ENCODE results near the gene ATXN2.

The ATXN2 gene

DNA sequence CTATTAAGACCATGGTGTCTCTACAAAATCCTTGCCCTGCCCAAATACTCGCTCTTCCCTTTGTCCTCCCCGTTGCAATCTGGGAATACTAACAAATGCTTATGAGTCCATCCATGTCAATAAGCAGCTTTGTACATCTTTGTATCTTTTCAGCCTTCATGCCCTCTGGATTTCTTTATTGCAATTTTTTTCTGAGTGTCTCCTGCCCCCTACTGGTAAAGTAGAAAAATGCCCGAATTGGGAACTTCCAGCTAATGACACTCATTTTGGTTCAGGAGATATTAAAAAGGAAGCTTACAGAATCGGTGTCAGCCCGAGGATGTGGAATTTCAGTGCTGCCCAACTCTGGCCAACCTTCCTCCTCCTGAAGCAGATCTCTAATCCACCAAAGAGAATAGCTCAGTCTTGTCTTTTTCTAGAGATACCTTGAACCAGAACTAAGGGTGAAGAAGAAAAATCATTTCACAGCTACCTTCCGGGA is 147.4 kb downstream of the ATXN2 start:
- no peak for DNase-seq (ENCODE audit: low read depth)

DNA sequence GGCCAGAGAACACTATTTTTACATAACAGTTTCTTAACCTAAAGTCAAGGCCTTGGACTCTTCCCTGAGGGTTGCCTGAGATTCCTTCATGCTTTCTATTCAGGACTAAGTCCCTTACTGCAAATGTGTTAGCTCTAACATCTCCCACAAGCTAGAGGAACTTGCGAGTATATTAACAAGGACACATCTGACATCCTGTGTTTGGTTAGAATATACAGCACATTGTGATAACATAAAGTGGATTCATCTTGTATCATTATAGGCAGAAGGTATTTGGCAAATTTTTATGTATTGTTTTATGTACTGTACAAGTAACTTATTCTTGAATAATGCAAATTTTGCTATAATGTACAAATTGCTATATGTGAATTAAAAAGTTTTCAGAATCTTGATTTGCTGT is 147.9 kb downstream of the ATXN2 start:
- DNase-seq (ENCODE audit: low read depth): no peak

DNA sequence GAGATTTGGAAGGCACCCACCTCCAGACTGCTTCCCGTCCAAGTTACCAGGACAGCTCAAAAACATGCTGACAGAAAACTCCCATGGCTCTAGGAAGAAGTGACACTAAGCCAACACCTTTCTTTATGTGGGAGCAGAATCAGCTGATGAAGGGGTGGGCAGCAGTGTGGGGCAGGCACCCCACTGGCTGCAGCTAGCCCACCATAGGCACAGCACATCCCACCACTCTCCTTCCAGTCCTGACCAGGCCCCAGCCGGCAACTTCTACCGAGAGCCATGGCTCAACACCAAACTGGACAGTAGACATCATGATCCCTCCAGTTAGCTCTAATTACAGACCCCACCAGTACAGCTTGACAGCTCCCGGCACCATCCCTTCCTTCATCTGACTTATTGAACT is 148.4 kb downstream of the ATXN2 start:
- DNase-seq (ENCODE audit: low read depth): no peak

DNA sequence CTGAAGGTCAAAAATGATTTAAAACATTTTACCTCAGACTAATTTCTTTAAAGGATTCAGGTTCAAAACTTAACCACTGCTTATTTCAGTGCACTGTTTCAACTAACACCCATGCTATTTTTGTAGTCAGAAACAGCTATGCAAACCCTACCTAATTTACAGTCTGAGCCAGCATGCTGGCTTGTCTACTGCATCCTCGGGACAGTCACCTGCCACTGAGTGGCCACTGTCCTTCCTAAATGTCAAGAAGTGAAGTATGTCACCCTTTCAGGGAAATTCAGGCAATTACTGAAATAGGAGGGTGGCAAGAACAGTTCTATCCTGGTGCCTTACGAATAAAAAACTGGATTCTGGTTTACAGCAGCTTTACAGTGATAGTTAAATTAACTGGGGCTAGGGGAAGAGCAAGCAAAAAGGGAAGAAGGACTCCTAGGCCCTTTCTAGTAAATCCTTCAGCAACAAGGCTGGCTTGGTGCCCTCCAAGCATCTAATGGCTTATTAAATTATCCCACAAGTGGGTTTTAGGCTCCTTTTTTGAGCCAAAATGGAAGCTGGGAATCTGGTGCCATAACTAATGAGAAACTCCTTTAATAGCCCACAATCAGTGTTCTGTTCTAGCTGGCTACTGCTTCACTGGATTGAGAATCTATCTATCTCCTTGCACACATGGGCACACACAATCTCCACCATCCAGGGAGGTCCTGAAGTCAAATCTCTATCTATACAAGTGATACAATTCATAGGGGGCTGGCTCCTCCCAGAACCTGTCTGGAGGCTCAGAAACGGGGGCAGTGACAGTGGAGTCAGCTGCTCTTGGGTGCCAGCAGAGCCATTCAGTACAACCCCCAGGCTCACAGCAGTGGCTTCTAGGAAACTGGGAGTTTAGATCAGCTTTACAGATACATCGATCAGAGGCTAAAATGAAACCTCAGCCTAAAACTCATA is 150.0 kb downstream of the ATXN2 start:
- DNase-seq (ENCODE audit: low read depth): no peak

DNA sequence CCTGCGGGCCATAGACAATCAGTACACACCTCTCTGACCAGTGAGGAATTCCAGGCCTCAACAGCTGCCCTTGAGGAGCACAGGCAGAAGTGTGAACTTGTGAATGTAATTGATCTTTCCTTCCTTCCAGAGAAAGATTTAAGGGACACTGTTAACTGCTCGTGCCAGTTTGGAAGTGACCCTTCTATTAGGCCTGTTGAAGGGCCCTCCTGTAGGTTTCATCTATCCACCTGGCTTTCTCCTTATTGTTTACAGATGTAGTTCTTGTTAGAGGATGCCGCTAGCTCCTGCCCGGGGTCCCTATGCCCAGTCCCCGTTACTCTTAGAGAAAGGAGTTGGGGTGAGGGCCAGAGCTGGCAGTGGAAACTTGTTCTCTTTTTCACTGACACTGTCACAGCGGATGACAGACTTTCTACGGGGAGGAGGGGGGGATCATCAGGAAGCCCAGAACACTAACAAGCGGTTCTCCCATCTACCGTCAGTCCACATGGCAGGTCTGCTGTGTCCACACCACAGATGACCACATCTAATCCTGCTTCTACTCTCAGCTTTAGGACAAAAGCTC is 150.8 kb downstream of the ATXN2 start:
- no peak for DNase-seq (ENCODE audit: low read depth)

DNA sequence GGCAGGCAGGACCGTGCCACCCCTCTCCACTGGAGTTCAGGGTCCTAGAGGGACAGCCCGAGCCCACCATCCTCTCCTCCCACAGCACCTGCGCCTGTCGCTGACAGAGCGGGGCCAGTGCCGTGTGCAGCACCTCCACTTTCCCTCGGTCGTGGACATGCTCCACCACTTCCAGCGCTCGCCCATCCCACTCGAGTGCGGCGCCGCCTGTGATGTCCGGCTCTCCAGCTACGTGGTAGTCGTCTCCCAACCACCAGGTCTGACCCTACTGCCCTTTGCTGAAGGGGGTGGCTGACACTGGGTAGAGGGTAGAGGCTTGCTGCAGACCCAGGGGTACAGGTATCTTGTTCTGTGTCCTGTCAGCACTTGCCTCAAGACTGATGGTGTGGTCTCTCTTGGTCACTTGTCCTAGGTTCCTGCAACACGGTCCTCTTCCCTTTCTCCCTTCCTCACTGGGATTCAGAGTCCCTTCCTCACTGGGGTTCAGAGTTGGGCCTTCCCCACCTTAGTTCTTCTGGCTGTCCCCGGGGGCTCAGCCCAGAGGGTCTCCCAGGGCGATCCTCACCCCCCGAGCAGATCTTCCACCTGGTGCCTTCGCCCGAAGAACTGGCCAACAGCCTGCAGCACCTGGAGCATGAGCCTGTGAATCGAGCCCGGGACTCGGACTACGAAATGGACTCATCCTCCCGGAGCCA is 151.4 kb downstream of the ATXN2 start:
- no peak for DNase-seq (ENCODE audit: low read depth)

DNA sequence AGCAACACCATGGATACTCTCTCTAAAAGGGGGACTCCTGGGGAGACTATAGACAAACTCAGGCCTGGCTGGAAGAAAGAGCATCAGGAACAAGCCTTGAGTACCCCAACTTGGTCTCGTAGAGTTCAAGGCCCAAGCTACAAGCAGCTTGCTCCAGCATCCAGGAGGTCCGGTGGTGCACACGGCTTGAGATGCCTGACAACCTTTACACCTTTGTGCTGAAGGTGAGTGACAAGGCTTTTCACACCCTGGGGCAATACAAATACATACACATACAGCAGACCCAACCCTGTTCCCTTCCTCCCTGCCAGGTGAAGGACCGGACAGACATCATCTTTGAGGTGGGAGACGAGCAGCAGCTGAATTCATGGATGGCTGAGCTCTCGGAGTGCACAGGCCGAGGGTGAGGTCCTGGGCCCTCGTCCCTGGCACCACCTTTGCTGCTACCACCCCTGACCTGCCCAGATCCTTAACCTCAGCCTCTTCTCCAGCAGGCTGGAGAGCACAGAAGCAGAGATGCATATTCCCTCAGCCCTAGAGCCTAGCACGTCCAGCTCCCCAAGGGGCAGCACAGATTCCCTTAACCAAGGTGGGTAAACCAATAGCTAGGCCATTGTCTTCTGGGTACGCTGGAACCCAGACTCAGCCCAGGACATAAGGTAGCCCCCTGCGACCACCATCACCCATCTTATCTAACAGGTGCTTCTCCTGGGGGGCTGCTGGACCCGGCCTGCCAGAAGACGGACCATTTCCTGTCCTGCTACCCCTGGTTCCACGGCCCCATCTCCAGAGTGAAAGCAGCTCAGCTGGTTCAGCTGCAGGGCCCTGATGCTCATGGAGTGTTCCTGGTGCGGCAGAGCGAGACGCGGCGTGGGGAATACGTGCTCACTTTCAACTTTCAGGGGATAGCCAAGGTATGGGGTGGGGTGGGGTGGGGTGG is 152.2 kb downstream of the ATXN2 start:
- DNase-seq (ENCODE audit: low read depth): no peak

DNA sequence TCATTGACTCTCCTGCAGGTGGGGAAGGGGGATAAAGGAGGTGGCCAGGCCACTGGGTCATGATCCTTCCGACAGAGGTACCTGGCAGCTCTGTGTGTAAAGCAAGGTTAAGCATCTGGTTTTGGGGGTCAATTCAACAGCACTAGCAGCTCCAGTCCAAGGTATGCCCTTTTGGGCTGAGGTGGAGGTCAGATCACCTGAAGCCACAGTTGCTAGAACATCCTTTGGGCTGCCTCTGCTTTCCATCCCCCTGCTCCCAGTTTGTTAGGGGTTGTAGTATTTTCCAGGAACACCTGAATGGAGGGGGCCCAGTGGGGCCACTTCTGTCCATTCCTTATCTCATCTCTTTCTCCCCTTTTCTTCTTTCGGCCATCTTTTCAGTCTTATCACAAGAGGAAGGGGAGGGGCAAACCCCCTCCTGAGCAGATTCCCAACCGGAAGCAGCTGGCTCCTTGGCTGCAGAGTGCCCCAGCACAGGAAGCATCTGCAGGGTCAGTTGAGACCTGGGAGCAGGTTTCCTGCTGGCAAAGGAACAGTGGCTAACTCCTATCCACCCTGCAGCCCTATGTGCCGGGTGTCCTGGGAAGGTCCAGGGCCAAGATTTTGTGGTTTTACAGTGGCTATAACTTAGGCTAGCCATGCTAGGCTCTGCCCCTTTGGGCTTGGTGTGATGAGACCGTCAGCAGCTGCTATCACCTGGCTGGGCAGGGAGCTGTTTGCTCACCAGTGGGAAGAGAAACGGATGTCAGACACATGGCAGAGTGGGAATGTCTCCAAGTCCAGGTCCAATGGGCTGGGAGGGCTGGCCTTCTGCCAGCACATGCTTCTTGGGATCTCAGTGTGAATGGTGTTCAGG is 153.2 kb downstream of the ATXN2 start:
- DNase-seq (ENCODE audit: low read depth): no peak

DNA sequence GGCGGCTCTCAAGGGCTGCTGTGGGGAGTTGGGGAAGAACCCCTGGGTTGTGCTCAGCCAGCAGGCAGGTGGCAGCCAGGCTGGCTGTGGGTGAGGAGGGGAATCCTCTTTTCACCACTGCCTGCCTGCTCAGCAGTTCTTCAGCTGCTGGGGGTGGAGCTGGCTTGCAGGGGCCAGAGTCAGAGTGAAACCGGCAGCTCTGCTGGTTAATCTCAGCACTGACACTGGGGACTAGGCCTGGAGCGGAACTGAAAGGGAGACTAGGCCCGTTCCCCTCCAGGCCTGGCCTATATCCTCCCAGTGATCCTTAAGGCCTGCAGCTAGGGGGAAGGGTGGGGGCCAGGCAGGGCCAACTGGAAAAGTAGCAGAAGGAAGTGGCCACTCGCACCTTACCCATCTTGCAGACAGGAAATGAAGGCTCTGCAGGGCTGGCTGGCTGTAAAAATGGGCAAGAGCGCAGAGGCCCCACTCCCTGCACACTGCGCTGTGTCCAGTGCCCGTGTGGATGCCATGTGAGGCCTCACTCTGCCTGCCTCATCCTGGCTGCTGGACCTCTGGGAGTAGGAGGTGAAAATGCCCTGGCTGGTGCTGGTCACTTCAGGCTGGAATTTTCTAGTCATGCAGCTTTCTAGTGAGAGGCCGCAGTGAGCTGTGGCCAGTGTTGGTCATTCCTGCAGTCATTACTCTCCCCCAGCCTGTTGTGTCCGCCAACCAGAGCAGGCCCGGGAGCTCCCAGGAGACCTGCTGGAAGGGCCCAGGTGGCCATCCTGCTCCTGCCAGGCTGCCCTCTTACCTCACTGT is 154.0 kb downstream of the ATXN2 start:
- peak; percentile 70 for DNase-seq (ENCODE audit: low read depth)

DNA sequence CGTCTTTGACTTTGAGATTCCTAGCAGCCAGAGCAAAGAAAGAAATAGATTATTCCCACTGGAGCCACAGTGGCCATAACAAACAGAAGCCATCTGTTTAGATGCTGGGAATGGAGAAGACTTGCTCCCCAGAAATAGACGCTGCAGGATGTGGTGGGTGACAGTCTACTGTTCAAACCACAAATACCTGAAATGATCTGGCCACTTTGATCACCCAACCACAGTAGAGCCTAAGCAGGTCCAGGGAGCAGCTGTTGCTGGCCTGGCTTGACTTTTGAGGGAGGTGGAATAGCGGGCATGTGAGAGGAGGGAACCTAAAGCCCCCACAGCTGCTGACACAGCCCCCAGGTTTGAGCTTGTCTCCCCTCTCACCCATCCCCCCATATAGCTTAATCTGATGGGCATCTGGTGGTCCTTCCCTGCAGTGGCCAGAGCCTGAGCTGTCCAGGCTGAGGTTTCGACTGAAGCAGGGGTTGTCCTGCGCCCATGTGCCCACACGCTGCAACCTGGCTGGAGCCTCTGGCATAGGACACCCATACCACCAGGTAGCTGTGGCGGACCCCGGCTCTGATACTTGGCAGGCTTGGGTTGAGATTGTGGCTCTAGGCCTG is 154.7 kb downstream of the ATXN2 start:
- no peak for DNase-seq (ENCODE audit: low read depth)

DNA sequence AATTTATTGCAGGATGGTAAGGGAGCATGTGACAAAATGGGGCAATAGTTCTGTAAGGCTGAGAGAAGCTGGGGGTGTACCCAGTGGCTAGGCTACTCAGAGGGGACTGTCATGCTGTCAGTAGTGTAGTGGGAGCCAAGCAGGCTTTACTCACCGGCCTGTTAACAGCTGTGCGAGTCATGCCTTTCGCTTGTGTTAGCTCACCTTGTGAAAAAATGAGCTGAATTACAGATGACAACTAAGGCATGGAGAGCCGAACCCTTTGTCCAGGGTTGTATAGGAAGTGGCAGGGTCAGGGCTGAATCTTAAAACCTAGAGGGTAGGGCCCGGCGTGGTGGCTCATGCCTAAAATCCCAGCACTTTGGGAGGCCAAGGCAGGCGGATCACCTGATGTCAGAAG is 155.5 kb downstream of the ATXN2 start:
- DNase-seq (ENCODE audit: low read depth): no peak

DNA sequence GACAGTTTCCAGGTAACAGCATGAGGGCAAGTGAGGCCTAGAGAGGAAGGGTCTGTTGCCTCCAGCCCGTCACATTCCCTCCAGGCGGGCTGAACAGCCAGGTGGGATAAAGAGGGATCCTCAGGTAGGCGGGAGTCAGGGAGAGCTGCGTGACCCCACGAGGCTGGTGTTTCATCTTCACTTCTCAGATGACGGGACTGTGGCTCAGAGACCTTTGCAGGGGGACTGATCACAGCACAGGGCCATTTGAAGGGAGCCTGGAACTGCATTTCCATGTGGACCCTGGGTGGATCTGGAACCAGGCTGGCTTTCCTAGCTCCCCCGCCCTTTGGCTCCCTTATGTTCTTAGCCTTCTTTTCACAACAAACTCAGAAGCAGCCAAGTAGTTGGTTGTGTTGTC is 156.0 kb downstream of the ATXN2 start:
- DNase-seq (ENCODE audit: low read depth): no peak

DNA sequence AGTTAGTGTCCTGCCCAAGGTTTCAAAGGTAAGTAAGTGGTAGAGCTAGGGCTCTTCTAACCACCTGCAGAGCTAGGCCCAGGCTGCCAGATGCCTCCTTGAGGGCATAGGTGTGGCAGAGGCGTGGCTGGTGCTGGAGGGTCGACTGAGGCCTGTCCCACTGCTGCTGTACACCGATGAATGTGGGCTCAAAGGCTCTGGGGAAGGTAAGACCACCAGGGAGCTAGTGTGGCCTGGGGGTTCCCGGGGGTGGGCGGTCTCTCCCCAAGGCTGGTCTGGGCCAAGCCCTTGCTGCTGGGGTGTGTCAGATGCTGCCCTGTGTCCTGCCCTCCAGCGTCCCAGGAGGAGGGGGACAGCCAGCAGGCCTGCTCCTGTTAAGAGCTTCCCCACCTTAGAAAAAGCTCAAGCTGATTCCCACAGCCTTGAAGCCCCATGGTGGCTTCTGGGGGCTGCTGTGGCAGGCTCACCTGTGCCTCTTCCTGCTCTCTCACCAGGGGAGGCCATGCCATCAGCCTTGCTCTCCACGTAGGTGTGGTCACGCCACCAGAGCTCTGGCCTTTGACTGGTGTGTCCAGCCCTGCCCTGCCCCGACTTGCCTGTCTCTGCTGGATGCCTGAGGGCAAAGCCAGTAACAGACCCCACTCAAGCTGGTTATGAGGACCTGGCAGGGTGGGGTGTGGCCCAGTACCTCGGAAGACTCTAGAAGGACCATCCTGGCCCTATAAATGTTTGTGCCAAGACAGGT is 156.6 kb downstream of the ATXN2 start:
- DNase-seq (ENCODE audit: low read depth): no peak

DNA sequence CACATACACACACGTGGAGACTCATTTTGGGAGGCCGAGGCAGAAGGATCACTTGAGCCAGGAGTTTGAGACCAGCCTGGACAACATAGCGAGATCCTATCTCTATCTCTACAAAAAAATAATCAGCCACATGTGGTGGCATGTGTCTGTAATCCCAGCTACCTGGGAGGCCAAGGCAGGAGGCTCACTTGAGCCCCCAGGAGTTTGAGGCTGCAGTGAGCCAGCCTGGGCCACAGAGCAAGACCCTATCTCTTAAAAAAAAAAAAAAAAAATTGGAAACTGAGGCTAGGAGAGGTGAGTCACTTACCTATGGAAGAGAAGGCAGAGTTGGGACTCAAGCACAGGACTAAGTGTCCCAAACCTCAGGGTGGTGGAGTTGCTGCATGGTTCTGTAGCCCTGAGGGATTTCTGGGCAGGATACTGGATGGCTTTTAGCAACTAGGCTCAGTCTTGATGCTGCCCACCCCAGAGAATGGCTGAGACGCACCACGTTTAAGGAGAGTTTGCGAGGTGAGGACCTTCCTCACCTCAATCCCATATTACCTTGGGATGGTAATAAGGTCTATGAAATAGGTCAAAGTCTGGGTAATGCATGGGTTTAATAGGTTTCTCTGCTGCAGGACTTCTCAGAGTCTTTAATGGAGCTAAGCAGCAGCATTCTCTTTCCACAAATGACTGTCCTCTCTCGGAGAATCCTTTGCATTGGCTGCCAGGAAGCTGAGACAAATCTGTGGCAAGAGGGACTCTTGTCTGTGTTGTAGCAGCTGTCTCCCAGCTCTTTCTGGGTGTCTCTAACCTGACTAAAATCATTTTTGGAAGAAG is 157.8 kb downstream of the ATXN2 start:
- DNase-seq (ENCODE audit: low read depth): no peak

DNA sequence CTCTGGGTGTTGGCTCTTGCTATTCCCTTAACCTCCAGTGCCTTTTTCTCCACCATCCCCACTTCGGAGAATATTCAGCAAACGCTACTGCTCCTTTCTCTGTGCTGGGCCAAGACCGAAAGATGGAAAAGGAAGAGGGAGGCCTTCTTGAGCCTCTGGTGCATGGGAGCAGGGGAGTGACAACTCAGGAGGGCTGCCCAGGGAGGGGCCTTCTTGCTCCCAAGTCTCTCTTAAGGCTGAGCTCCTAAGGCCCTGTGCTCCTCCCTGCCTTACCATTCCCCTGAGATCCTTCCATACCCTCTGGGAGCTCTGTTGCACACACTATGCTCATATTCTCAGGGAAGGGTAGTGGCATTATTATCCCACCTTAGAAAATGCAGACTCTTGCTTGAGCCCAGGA is 158.5 kb downstream of the ATXN2 start:
- no peak for DNase-seq (ENCODE audit: low read depth)

DNA sequence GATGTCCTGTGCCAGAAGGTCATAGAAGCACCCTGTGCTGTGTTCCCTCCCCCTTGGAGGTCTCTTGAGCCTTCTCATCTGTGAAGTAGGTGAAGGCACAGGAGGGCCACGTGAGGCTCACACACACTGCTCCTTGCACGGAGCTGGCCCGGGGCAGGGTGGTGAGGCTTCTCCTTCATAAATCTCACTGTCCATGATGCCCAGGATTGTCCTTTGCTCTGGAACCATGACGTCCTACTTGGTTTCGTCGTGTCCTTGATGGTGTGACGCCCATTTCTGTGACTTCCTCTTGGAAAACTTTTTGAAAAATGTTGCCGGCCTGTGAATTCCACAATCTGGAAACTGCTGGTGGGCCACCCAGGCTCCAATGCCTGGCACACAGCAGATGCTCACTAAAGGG is 159.0 kb downstream of the ATXN2 start:
- no peak for DNase-seq (ENCODE audit: low read depth)

DNA sequence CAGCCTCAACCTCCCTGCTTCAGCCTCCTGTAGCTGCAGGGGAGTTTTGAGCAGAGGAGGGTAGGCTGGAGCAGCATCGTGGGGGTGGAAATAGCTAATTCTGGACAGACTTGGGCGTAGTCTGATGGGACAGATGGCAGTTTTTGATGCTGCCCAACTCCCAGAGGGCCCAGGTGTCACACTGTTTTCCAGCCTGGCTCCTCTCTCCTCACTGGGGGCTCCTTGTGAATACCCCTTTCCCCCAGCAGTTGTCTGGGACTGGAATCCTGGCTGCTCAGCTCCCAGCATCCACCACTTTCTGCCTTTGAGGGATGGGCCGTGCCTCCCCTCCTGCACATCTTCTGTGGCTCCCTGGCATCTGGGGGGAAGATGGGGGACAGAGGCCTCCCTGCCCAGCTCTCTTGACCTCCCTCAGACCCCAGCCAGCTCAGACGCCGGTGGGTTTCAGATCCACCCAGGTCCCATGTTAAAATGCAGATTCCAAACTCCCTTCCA is 159.4 kb downstream of the ATXN2 start:
- DNase-seq (ENCODE audit: low read depth): no peak

DNA sequence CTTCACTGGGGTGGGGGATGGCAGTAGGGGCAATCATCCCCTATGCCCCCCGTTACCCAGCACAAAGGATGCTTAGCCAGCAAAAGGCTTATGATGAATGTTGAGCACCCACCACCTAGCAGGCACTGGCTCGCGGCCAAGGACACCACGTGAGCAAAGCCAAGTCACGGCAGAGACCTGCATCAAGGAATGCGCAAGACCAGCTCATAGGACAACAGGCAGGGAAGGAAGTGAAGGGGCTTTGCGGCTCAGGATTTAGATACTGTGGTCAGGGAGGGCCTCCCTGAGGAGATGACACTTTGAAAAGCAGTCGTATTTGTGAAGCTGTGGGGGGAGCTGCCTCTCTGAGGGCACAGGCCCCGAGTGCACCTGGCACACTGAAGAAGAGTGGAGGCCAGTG is 160.6 kb downstream of the ATXN2 start:
- DNase-seq (ENCODE audit: low read depth): peak; percentile 43

All from stimulated activated CD8-positive, alpha-beta memory T cell treated with anti-CD3 and anti-CD28 coated beads, Interleukin-7, amount 100 ng/mL, for 24 hours (primary cell).